GM12874 (cell line): Measurements from ENCODE around the gene YIF1A.

Experiments
- TF ChIP-seq, protein P1 (sequence below): IDR thresholded peaks from 2 replicates; pipeline ENCODE4 v1.5.1; 2011; ENCODE audit warnings: low read depth, mild to moderate bottlenecking, control low read depth, low read length, moderate library complexity; ENCODE audit not compliant: insufficient read depth

Gene YIF1A

GRCh38 chr11:66268952-66269905 lies 19.7 kb downstream of the YIF1A start:
- TF ChIP-seq, protein P1, sequence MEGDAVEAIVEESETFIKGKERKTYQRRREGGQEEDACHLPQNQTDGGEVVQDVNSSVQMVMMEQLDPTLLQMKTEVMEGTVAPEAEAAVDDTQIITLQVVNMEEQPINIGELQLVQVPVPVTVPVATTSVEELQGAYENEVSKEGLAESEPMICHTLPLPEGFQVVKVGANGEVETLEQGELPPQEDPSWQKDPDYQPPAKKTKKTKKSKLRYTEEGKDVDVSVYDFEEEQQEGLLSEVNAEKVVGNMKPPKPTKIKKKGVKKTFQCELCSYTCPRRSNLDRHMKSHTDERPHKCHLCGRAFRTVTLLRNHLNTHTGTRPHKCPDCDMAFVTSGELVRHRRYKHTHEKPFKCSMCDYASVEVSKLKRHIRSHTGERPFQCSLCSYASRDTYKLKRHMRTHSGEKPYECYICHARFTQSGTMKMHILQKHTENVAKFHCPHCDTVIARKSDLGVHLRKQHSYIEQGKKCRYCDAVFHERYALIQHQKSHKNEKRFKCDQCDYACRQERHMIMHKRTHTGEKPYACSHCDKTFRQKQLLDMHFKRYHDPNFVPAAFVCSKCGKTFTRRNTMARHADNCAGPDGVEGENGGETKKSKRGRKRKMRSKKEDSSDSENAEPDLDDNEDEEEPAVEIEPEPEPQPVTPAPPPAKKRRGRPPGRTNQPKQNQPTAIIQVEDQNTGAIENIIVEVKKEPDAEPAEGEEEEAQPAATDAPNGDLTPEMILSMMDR = no peak

DNA sequence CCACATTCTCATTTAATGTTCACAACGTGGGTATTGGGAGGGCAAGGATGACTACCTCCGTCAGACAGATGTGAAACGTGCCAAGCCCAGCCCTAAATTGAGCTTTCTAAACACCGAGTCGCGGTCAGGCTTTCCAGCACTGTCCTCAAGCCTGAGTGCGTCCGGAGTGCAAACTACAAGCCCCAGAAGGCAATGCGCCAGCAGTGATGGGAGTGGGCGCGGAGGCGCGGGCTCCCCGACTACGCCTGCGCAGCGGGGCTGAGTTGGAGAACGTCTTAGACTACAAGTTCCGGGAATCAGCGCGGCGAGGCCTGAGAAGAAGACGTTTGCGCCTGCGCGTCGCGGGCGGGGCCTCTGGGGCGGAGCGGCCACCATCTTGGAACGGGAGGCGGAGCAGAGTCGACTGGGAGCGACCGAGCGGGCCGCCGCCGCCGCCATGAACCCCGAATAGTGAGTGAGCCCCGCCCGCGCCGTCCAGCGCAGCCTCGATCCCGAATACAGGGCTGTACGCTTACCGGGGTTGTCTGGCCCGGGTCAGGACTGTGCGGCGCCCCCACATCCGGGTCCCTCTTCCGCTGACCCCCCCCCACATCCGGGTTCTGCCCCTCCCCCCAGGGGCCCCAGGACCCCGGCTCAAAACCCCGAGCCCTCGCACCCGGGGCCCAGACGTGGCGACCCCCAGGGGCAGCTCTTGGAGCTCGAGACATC lies 20.5 kb downstream of the YIF1A start, which contains the start of gene RAB1B:
Gene RAB1B (plus strand): TSS at position 396 of the 708 bp plus-strand sequence. CDS start 41 bp downstream, at position 437.
- TF ChIP-seq, protein P1 = no peak

GRCh38 chr11:66267379-66268243 lies 21.3 kb downstream of the YIF1A start:
- TF ChIP-seq, protein P1 = no peak

GRCh38 chr11:66267039-66267378 lies 21.9 kb downstream of the YIF1A start:
- TF ChIP-seq, protein P1 = no peak

- TF ChIP-seq, protein P1 = no peak
Observed at GRCh38 chr11:66266378-66267038, 22.4 kb downstream of the YIF1A start.

DNA sequence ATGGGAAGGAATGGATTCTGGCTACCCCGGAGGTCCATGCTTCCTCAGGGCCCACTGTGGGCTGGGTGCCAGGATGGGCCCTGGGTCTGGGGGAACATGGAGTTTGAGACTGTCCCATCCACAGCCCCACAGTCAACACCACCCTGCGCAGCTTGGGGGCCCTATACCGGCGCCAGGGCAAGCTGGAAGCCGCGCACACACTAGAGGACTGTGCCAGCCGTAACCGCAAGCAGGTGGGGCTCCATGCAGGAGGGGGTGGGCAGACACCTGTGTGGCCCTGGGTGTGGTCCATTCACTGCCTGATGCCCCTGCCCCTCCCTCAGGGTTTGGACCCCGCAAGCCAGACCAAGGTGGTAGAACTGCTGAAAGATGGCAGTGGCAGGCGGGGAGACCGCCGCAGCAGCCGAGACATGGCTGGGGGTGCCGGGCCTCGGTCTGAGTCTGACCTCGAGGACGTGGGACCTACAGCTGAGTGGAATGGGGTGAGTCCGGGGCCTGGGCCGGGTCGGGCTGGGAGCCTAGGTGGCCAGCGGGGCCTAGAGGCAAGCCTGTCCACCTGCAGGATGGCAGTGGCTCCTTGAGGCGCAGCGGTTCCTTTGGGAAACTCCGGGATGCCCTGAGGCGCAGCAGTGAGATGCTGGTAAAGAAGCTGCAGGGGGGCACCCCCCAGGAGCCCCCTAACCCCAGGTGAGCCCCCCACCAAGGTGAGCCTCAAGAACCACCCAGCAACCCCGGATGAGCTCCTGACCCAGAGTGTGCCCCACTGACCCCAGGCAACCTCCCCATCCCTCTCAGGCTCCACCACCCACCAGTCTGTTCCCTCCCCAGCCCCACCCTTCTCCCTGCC lies 23.2 kb downstream of the YIF1A start:
- TF ChIP-seq, protein P1 = no peak
